Measurements from ENCODE around the gene SLC16A10. TPM values are rescaled to one million over a fixed set of nuclear protein-coding genes. Genes with fewer than 3 reads are reported as not detected.

Gene SLC16A10
- total RNA-seq, 1 donor from 2014 or later: 0.02 TPM

DNA sequence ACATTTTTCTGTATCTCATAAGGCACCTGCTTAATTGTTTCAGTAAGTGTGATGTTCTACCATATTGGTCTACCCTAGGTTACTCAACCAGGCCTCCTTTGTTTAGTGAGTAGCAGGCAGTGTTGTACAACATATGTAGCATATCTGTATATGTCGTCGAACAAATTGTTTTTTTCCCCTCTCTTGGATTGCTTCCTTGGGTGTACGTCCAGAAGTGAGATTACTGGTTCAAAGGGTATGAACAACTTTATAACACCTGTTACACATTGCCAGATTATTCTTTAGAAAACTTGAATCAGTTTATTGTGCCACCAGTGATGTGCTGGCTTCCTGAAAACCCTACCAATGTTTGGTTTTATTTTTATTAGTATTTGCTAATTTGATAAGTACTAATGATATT, 14.7 kb downstream of the SLC16A10 start:
- peaks cover 3% of the 10 kb centered on the region for H3K4me1 Mint-ChIP-seq (ENCODE audit: low read depth)
- no peak overlapping the region for H3K4me3 Mint-ChIP-seq (ENCODE audit: unreplicated experiment)
- no peak for DNase-seq (ENCODE audit: low spot score)
- H3K27me3 Mint-ChIP-seq (ENCODE audit: low read depth): peaks cover 32% of the 10 kb centered on the region
- H3K27ac Mint-ChIP-seq (ENCODE audit: unreplicated experiment): no peak overlapping the region
- H3K36me3 Mint-ChIP-seq (ENCODE audit: low read depth): peaks cover 1% of the 10 kb centered on the region
- peaks cover 3% of the 10 kb centered on the region for H3K9me3 Mint-ChIP-seq (ENCODE audit: low read depth)
- TF ChIP-seq, protein P1, sequence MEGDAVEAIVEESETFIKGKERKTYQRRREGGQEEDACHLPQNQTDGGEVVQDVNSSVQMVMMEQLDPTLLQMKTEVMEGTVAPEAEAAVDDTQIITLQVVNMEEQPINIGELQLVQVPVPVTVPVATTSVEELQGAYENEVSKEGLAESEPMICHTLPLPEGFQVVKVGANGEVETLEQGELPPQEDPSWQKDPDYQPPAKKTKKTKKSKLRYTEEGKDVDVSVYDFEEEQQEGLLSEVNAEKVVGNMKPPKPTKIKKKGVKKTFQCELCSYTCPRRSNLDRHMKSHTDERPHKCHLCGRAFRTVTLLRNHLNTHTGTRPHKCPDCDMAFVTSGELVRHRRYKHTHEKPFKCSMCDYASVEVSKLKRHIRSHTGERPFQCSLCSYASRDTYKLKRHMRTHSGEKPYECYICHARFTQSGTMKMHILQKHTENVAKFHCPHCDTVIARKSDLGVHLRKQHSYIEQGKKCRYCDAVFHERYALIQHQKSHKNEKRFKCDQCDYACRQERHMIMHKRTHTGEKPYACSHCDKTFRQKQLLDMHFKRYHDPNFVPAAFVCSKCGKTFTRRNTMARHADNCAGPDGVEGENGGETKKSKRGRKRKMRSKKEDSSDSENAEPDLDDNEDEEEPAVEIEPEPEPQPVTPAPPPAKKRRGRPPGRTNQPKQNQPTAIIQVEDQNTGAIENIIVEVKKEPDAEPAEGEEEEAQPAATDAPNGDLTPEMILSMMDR (IDR thresholded peaks at IDR 0.05): no peak

DNA sequence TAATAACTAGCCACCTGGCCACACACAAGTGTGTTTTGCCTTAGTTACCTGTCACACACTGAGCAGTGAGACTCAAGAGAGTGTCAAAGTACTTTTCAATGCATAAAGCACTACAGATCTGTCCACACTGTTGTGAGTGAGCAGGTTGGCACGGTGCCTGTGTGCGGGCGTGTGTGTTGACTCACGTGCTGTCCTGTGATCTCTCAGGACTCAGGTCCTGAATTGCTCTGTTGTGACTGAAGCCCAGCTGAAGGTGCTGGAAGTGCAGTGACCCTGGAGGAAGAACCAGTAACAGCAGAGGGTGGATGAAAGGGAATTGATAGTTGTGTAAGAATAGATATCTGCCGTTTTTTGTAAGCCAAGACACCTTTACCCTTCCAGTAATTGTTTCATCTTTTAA, 18.3 kb downstream of the SLC16A10 start:
- no peak overlapping the region for H3K4me3 Mint-ChIP-seq (ENCODE audit: unreplicated experiment)
- H3K36me3 Mint-ChIP-seq (ENCODE audit: low read depth): peaks cover 6% of the 10 kb centered on the region
- TF ChIP-seq, protein P1 (IDR thresholded peaks at IDR 0.05): no peak
- peaks cover 9% of the 10 kb centered on the region for H3K9me3 Mint-ChIP-seq (ENCODE audit: low read depth)
- no peak overlapping the region for H3K27ac Mint-ChIP-seq (ENCODE audit: unreplicated experiment)
- peaks cover 35% of the 10 kb centered on the region for H3K27me3 Mint-ChIP-seq (ENCODE audit: low read depth)
- H3K4me1 Mint-ChIP-seq (ENCODE audit: low read depth): peaks cover 3% of the 10 kb centered on the region
- DNase-seq (ENCODE audit: low spot score): no peak

DNA sequence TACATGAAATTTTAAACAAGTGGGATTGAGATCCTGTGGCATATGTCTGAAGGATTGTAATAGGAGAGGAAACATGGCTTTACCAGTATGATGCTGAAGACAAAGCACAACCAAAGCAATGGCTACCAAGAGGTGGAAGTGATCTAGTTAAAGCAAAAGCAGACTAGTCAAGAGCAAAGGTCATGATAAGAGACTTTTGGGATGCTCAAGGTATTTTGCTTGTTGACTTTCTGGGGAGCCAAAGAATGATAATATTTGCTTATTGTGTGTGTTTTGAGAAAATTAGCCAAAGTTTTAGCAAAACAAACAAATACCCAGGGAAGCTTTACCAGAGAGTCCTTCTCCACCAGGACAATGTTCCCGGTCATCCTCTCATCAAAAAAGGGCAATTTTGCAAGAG, 20.3 kb downstream of the SLC16A10 start:
- peaks cover 35% of the 10 kb centered on the region for H3K27me3 Mint-ChIP-seq (ENCODE audit: low read depth)
- H3K4me1 Mint-ChIP-seq (ENCODE audit: low read depth): peaks cover 3% of the 10 kb centered on the region
- no peak overlapping the region for H3K4me3 Mint-ChIP-seq (ENCODE audit: unreplicated experiment)
- TF ChIP-seq, protein P1 (IDR thresholded peaks at IDR 0.05): no peak
- H3K9me3 Mint-ChIP-seq (ENCODE audit: low read depth): peaks cover 9% of the 10 kb centered on the region
- no peak overlapping the region for H3K27ac Mint-ChIP-seq (ENCODE audit: unreplicated experiment)
- no peak for DNase-seq (ENCODE audit: low spot score)
- H3K36me3 Mint-ChIP-seq (ENCODE audit: low read depth): peaks cover 6% of the 10 kb centered on the region

DNA sequence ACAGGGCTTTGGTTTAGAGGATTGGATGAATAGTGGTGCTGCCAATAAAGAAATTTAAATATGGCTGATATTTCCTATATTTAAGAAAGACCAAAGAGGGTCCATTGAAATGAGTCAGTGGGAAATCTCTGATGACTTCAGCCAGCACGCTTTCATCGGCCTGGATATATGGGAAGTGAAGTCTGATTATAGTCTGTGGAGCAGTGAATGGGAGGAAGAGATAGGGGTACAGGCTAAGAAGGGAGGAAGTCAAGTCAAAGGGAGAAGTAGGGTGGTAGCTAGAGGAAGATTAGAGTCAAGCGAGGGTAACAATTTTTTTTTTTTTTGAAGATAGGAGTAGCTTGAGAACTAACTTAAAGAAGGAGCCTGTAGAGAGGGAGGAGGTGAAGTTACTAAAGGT, 22.7 kb downstream of the SLC16A10 start:
- TF ChIP-seq, protein P1 (IDR thresholded peaks at IDR 0.05): no peak
- H3K4me3 Mint-ChIP-seq (ENCODE audit: unreplicated experiment): no peak overlapping the region

DNA sequence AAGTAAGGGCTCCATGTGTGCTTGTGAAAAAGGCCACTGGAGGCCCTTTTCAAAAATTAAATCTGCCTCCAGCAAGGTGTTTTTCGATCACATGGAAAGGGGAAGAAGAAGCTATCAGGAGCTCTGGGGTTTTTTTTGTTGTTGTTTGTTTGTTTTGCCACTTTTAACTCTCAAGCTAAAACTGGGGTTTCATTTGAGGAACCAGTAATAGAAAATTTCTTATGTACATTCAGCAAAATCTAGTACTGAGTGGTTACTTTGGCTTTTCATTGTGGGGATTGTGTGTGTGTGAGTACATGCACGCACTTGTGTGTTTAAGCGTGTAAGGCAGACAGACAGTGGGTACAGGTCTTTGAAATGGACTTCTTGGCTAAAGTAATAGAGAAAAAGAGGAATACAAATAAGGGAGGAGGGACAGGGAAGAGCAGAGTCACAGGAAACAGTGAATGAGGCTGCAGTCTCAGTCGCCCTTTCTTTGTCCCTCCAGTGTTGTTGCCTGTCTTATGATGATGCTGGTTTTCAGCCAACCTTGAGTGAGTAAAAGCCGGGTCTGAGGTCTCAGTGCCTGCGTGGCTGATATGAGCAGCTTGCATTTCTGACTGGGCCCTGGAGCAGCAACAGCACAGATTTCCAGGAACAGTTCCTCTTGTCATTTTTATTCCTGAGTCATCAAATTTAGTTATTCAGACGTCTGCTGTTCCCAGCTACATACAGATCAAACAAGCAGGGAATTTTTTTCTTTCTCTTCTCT, 26.2 kb downstream of the SLC16A10 start:
- Mint-ChIP-seq H3K27me3 (ENCODE audit: low read depth) (peaks cover 7% of the 10 kb centered on the region), H3K4me3 (ENCODE audit: unreplicated experiment) (no peak overlapping the region), H3K9me3 (ENCODE audit: low read depth) (no peaks in the 10 kb centered on the region), H3K27ac (ENCODE audit: unreplicated experiment) (peak overlapping the region; percentile 89), H3K4me1 (ENCODE audit: low read depth) (peaks cover 9% of the 10 kb centered on the region), H3K36me3 (ENCODE audit: low read depth) (no peaks in the 10 kb centered on the region)
- no peak for DNase-seq (ENCODE audit: low spot score)
- TF ChIP-seq, protein P1 (IDR thresholded peaks at IDR 0.05): no peak

More for the DNA sequence above, 22.7 kb downstream of the SLC16A10 start:
- Mint-ChIP-seq H3K9me3 (ENCODE audit: low read depth) (peaks cover 9% of the 10 kb centered on the region), H3K27me3 (ENCODE audit: low read depth) (peaks cover 27% of the 10 kb centered on the region), H3K36me3 (ENCODE audit: low read depth) (peaks cover 6% of the 10 kb centered on the region), H3K27ac (ENCODE audit: unreplicated experiment) (no peak overlapping the region), H3K4me1 (ENCODE audit: low read depth) (peaks cover 12% of the 10 kb centered on the region)
- no peak for DNase-seq (ENCODE audit: low spot score)

All from chondrocyte (in vitro differentiated cells).